Measurements from ENCODE around the gene CDC42BPG.
A peak's percentile ranks its signal among the peaks of the same experiment; 100 is the strongest.

The CDC42BPG gene

DNA sequence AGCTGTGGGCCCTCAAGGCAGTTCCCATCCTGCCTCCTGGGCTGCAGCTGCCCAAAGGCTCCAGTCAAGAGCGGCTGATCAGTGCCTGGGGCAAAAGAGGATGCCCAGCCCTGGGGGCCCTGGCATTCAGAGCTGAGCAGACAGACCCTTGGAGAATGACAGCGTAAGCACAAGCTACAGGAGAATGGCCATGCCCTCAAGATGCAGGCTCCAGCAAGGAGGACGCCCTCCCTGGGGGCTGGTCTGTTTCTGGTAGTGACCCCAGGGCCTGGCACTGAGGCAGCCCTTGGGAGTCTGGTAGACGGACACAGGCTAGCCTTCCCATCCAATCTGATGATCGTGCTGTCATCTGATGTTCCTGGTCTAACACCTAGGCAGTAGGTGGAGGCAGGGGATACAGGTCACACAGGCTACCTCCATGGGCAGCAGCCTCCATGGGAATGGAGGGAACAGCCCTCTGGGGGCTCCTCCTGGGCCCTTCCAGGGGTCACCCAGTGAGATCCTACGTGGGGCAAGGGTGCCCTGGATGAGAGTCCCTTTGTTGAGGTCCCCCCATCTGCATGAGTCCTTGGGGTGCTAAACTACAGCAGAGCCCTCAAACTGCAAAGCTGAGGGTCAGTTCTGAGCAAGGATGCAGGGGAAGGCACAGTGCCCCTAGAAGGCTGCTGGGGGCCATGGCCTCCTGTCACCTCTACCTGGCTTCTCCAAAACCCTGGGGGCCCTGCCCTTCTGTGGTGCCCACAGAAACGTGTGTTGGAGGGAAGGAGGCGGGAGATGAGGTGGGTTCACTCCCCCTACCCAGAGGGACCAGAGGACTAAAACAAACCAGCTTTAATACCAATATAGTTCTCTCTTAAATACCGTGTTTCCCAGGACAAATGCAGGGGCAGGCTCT, 55.9 kb downstream of the CDC42BPG start:
- H3K4me3 ChIP-seq, result no peak overlapping the region
- TF ChIP-seq Cebpa-rat (IDR thresholded peaks at IDR 0.05), result no peak
- peak overlapping the region in 2 of 11 experiments; percentile 5 to 9; a peak in 2 of 22 replicates for H3K9ac ChIP-seq
- H3K27ac ChIP-seq, result peak overlapping the region in 1 of 11 experiments; percentile 2; a peak in 1 of 22 replicates
- peaks cover 17 to 56% (median 35%) of the 10 kb centered on the region in 11 experiments; a peak in 21 of 22 replicates for H3K36me3 ChIP-seq
- peaks cover 0 to 34% (median 0%) of the 10 kb centered on the region in 11 experiments; a peak in 6 of 22 replicates for H4K20me1 ChIP-seq
- H3K4me1 ChIP-seq, result peaks cover 3 to 18% (median 14%) of the 10 kb centered on the region in 10 experiments; a peak in 16 of 20 replicates
- no peak overlapping the region for H3K4me2 ChIP-seq
- no peaks in the 10 kb centered on the region for H3K27me3 ChIP-seq
- no peaks in the 10 kb centered on the region for H3K9me3 ChIP-seq (replicated peaks in 1 of 11)

DNA sequence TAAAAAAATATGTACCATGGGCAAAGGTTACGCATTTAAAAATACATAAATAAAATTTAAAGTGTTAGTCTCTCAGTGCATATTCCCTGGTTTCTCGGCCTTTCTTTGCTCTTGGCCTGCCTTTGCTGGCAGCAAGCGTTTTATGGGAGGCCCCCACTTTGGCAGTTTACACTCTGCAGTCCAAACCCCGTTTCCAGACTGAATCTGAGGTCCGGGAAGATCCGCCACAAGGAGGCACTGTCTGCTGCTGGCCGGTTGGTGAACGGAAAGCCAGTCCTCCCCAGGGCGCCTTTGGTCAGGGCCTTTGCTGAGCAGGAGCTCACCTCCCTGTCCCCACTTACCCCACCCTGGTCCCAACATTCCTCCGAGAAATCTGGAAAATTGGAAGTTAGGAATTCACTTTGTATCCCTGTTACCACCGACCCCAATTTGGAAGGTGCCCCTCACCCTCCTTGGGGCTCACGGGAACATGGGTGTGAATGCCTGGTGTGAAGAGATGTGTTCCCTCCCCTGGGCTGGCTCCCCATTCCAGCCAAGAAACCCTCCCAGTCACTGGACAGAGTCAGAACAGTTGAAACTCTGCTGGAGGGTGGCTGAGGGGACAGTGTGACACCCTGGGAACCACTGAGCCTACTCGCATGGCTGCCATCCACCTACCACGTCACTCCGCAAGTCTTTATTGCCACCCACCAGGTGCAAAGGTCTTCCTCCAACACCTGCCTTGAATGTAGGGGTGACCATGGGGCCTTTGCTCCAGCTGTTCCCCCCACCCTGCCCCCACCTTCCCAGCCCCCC, 56.7 kb downstream of the CDC42BPG start:
- Histone ChIP-seq H4K20me1 (peaks cover 0 to 28% (median 0%) of the 10 kb centered on the region in 11 experiments; a peak in 4 of 22 replicates), H3K9me3 (replicated peaks in 1 of 11) (no peaks in the 10 kb centered on the region), H3K9ac (no peak overlapping the region), H3K27me3 (no peaks in the 10 kb centered on the region), H3K4me3 (no peak overlapping the region), H3K36me3 (peaks cover 17 to 48% (median 35%) of the 10 kb centered on the region in 11 experiments; a peak in 21 of 22 replicates), H3K4me2 (peak overlapping the region in 3 of 11 experiments; percentile 7 to 29 (median 23); a peak in 3 of 22 replicates), H3K4me1 (peaks cover 0 to 13% (median 10%) of the 10 kb centered on the region in 10 experiments; a peak in 12 of 20 replicates), H3K27ac (no peak overlapping the region)
- TF ChIP-seq Cebpa-rat (IDR thresholded peaks at IDR 0.05), result no peak

DNA sequence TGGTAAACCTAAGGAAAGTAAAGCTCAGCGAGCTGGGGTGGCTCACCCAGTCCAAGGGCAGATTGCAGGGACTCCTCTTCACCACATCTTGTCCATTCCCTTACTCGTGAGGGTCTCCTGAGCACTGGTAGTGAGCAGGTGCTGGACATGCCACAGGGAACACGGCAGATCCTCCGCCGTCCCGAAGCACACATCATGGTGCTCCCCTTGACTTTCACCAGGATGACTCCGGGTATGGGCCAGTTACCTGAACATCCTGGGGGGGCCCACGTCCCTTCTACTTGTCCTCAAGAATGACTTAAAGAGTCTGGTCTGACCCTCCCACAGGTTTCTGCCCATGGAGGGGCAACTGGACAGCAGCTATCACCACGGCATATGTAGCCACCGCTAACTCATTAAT, 58.1 kb downstream of the CDC42BPG start:
- Histone ChIP-seq H3K4me1 (peaks cover 0 to 16% (median 9%) of the 10 kb centered on the region in 10 experiments; a peak in 13 of 20 replicates), H3K4me2 (no peak overlapping the region), H3K36me3 (peaks cover 17 to 37% (median 30%) of the 10 kb centered on the region in 11 experiments; a peak in 21 of 22 replicates), H3K27me3 (no peaks in the 10 kb centered on the region), H3K9me3 (replicated peaks in 1 of 11) (no peaks in the 10 kb centered on the region), H3K4me3 (no peak overlapping the region), H4K20me1 (peaks cover 0 to 28% (median 0%) of the 10 kb centered on the region in 11 experiments; a peak in 4 of 22 replicates), H3K27ac (no peak overlapping the region), H3K9ac (no peak overlapping the region)
- TF ChIP-seq Cebpa-rat (IDR thresholded peaks at IDR 0.05), result no peak

DNA sequence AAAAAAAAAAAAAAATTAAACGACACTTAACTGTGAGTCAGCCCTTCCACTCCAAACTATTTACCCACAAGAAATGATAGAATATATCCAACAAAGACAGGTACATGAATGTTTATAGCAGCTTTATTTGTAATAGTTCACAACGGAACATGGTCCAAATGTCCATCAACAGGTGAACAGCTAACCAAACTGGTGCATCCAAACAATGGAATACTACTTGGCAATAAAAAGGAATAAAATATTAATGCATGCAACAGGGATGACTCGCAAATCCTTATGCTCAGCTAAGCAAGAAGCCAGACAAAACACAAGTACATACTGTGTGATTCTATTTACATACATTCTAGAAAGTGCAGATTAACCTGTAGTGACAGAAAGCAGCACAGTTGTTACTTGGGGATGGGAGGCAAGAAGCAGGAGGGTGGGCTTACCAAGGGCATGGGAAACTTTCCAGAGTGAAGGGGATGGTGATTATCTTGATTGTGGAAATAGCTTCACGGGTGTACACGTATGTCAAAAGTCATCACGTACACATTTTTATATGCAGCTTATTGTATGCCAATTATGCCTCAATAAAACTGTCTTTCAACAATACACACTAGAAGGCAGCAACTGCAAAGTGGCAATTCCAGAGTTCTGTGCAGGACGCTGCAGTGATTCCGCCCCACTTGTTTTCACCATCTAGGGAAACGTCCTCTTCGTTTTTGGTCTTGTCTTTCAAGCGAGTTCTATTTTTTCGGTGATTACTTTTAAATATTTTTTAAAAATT, 59.5 kb downstream of the CDC42BPG start:
- Histone ChIP-seq H3K36me3 (peaks cover 14 to 24% (median 18%) of the 10 kb centered on the region in 11 experiments; a peak in 21 of 22 replicates), H3K27me3 (no peaks in the 10 kb centered on the region), H3K4me1 (peaks cover 2 to 17% (median 11%) of the 10 kb centered on the region in 10 experiments), H3K9ac (no peak overlapping the region), H3K9me3 (replicated peaks in 1 of 11) (no peaks in the 10 kb centered on the region), H3K4me2 (no peak overlapping the region), H3K4me3 (no peak overlapping the region), H4K20me1 (peaks cover 0 to 17% (median 0%) of the 10 kb centered on the region in 11 experiments; a peak in 4 of 22 replicates), H3K27ac (no peak overlapping the region)
- no peak for TF ChIP-seq Cebpa-rat (IDR thresholded peaks at IDR 0.05)

DNA sequence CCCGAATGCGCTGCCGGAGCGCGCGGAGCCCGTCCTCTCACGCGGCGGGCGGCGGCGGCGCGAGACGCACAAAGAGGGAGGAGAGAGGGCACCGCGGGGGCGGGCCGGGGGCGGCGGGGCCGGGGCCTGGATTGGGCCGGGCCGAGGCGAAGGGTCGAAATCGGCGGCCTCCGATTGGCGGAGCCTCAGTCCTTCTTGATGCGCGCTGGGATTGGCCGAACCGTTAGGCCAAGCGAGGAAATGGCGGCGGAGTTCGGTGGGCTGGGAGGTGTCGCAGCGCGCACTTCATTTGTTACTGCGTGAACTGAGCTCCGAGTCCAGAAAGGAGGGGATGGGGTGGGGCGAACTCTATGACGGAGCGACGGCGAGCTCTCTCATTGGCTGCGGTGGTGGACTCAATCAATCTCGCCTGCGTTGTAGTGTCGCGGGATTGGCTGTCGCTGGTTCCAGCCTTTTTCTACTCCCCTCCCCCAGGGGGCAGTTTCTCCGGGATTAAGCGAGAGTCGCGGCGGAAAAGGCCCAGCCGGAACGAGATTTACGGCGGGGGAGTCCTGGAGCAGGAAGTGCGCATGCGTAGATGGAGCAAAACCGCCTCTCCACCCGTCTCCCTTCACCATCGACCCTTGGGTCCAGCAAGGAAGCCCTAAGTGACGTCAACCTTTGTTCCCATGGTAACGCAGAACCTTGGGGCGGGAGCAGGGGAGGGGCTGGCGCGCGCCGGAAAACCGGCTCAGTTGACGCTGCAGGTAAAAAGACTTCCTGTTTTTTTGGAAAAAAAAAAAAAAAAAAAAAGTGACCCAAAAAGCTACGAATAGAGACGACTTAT, 65.8 kb downstream of the CDC42BPG start, which contains the start of gene SF1:
TSS of gene SF1 (minus strand) at position 70 of the 826 bp plus-strand sequence. CDS start 150 bp downstream, outside the sequence.
- no peak for TF ChIP-seq Cebpa-rat (IDR thresholded peaks at IDR 0.05)
- peak within 1 kb of the TSS; percentile 95 to 100 (median 99) for H3K27ac ChIP-seq
- peak within 1 kb of the TSS; percentile 96 to 100 (median 99) for H3K9ac ChIP-seq
- peaks cover 41 to 51% (median 50%) of the 10 kb centered on the region in 10 experiments for H3K4me1 ChIP-seq
- no peaks in the 10 kb centered on the region for H3K27me3 ChIP-seq
- H3K9me3 ChIP-seq (replicated peaks in 1 of 11), result no peaks in the 10 kb centered on the region
- peak within 1 kb of the TSS; percentile 71 to 98 (median 92) for H3K4me3 ChIP-seq
- H3K36me3 ChIP-seq, result peaks cover 35 to 39% (median 38%) of the 10 kb centered on the region in 11 experiments
- H4K20me1 ChIP-seq, result peaks cover 39 to 42% (median 39%) of the 10 kb centered on the region in 11 experiments
- H3K4me2 ChIP-seq, result peak within 1 kb of the TSS; percentile 92 to 98 (median 97)

DNA sequence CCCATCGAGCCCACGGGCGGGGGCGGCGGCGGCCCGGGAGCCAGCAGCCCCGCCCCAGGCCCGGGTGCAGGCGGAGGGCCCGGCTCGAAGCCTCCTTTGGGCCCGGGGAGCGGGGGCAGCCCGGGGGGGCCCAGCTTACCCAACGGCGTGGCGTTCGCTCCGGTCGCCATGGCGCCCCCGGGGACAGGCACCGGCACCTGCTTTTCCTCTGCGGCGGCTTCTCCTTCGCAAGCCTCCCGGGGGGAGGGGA, 66.3 kb downstream of the CDC42BPG start:
- Histone ChIP-seq H3K27me3 (no peaks in the 10 kb centered on the region), H3K9ac (peak overlapping the region; percentile 96 to 100 (median 99)), H3K27ac (peak overlapping the region; percentile 95 to 100 (median 99)), H4K20me1 (peaks cover 44 to 48% (median 44%) of the 10 kb centered on the region in 11 experiments), H3K4me3 (peak overlapping the region; percentile 71 to 98 (median 92)), H3K4me2 (peak overlapping the region in 9 of 11 experiments; percentile 8 to 98 (median 30); a peak in 10 of 22 replicates), H3K4me1 (peaks cover 46 to 57% (median 55%) of the 10 kb centered on the region in 10 experiments), H3K9me3 (replicated peaks in 1 of 11) (no peaks in the 10 kb centered on the region), H3K36me3 (peaks cover 40 to 44% (median 43%) of the 10 kb centered on the region in 11 experiments)
- TF ChIP-seq Cebpa-rat (IDR thresholded peaks at IDR 0.05), result no peak

DNA sequence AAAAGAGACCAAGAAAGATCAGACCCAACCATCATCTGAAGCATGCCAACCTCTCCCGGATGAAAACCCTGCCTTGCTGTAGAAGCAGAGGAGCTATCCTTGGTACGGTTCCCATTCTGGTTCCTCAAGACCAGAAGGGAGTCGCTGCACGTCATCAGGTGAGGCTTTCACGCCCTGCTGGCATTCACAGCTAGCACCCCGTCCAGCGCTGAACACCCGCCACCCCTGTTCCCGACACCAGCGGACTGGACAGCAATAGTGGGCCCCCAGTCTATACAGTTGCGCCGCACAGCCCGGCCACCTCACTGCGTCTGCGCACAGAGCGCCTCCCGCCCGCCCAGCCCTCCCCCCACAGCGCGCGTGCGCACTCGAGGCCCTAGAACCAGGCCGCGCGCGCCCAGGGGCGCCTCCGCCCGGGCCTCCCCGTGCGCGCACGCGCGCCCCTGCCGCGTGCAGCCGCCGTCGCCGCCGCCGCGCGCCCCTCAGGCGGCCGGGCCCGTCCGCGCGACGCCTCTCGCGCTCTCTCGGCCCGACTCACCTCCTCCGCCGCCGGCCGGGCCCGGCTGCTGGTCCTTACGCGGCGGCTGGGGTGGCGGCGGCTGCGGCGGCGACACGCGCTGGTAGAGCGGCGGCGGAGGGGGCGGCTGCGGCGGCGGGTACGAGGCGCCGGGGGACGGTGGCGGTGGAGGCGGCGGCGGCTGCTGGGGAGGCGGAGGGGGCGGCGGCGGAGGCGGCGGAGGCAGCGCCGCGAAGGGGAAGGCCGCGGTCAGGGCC, 66.8 kb downstream of the CDC42BPG start:
- H3K4me3 ChIP-seq, result peak overlapping the region; percentile 71 to 98 (median 92)
- no peaks in the 10 kb centered on the region for H3K9me3 ChIP-seq (replicated peaks in 1 of 11)
- H4K20me1 ChIP-seq, result peaks cover 49 to 53% (median 49%) of the 10 kb centered on the region in 11 experiments
- H3K36me3 ChIP-seq, result peaks cover 45 to 49% (median 48%) of the 10 kb centered on the region in 11 experiments
- TF ChIP-seq Cebpa-rat (IDR thresholded peaks at IDR 0.05), result no peak
- H3K27me3 ChIP-seq, result no peaks in the 10 kb centered on the region
- peak overlapping the region; percentile 95 to 100 (median 99) for H3K27ac ChIP-seq
- H3K4me2 ChIP-seq, result peak overlapping the region; percentile 92 to 98 (median 97)
- H3K9ac ChIP-seq, result peak overlapping the region; percentile 96 to 100 (median 99)
- peaks cover 52 to 62% (median 55%) of the 10 kb centered on the region in 10 experiments for H3K4me1 ChIP-seq

Measured in BLaER1 treated with 17β-estradiol and CSF1 and Interleukin-3, amounts not matched to agents 10 nM and 100 nM (cell line).